HG02571 (cell line): ENCODE data around the gene ACTR6.
"Not testable (repeated sequence)": the region's sequence is repeated elsewhere in the genome, so short reads cannot be mapped to it uniquely, and the experiment has no call there.

Experiments used
- ATAC-seq: cut with Tn5 transposase; IDR thresholded peaks from one replicate; pipeline ENCODE4 v1.9.1; 2021; ENCODE audit warnings: mild to moderate bottlenecking, moderate library complexity; ENCODE audit not compliant: unreplicated experiment

Gene ACTR6

DNA sequence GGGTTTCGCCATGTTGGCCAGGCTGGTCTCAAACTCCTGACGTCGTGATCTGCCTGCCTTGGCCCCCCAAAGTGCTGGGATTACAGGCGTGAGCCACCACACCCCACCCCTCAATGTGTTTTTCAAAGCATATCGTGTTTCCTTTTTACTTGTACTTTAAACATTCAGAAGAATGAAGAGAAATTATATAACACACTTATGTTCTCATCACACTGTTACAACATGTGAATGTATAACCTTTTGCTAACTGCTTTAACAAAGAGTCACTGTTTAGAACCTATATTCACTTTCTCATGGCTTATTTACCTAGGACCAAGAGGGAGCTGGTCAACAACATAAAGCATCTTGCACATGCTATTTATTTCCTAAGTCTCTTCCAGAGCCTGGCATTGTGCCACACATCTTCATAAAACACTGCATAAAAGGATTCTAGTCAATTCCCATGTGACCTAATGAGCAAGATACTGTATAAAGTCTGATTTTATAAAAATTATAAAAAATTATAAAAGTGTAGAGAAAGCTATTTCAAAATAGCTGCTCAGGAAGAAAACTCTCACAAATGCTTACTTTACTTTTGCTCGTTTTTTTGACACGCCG lies 16.0 kb upstream of the ACTR6 start:
- ATAC-seq = no peak

- ATAC-seq = peak; percentile 96
These were observed 15.2 kb upstream of the ACTR6 start for GRCh38 chr12:100185361-100185894.

GRCh38 chr12:100186071-100186470 lies 14.5 kb upstream of the ACTR6 start:
- no peak for ATAC-seq

DNA sequence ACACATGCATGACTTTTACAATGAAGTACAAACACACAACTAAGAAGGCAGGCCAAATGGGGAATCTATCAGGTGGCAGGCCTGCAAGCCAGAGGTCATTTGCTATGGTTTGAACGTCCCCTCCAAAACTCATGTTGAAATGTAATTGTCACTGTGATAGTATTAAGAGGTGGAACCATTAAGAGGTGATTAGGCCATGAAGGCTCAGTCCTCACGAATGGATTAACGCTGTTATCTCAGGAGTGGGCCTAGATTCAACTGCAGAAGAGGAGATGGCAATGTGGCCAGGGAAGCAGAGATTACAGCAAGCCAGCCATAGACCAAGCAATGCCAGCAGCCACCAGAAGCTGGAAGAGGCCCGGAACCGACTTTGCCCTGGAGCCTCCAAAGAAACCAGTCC lies 13.5 kb upstream of the ACTR6 start:
- ATAC-seq = no peak

DNA sequence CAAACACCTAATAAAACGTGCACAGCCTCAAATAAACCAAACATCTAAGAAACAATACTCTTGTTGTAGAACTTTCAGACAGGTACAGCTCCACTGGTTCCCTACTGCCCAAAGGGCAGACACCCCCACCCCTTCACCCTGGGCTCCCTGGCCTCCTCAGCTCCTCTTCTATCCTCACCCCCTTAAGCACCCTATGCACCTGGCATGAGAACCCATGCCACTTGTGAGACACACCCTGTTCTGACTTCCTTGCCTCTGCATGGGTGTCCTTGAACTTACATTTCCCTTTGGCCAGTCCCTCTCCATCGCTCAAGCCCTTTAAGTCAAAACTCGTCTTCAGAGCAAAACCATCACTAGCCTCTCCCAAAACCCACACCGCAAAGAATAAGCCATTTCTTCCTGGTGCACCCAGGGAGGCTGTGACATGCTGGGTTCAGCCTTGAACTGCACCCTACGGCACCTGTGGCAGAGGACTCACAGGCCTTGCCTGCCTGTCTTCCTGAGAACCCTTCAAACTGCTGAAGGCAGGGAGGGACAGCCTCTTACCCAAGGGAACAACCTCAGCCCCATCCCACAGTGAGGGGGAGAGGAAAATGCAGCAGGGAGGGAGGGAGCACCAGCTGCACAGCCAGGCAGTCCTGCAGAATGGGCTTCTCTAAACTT lies 12.6 kb upstream of the ACTR6 start:
- no peak for ATAC-seq

DNA sequence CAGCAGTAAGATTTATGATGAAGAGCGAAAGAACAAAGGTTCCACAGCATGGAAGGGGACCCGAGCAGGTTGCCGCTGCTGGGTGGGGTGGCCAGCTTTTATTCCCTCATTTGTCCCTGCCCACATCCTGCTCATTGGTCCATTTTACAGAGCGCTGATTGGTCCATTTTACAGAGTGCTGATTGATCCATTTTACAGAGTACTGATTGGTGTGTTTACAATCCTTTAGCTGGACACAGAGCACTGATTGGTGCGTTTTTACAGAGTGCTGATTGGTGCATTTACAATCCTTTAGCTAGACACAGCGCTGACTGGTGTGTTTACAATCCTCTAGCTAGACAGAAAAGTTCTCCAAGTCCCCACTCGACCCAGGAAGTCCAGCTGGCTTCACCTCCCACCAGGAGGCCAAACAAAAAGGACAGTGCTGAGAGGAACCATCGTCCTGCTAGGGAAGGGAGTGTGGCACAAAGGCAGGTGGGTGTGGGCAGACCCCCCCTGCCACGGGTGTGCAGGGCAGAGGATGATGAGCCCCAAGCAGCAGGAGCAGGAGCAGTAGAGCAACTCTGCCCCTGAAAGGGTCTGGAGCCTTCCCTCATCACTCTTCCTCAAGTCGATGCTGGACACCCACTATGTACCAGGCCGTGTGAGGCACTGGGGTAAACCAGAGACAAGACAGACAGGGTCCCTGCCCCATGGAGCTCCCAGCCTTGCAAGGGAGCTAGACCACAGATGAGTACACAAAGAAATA lies 11.6 kb upstream of the ACTR6 start:
- ATAC-seq = not testable (repeated sequence)

DNA sequence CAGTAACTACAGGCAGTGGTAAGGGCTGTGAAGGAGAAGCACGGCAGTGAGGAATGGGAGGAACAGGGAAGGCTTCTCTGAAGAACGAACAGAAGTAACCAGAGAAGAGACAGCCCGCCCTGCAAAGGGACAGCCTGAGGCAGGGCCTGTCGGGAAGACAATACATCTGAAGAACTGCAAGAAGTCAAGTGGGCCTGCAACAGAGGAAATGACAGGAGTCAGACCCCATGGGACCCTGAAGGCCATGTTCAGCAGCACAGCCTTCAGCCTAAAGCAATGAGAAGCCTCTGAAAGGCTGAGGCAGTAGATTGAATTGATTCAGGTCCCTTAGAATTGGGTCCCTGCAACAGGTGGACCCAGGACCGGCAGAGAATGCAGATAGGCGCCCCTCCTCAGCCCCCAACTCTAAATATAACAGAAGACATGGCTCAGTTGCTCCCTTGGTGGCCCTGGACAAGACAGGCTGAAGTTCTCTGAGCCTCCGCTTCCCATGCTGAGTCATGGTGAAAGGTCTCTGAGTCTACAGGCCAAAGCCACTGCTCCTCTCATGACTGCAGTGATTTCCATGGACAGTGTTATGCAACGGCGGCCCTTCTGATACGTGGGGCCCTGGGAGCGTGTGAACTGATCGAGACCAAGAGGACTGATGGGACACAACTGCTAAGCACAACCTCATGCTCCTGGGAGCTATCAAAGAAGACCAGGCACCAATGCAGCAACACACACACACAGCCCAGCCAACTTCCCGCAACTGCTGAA lies 10.8 kb upstream of the ACTR6 start:
- ATAC-seq = no peak

GRCh38 chr12:100193085-100193484 lies 7.5 kb upstream of the ACTR6 start:
- no peak for ATAC-seq

- no peak for ATAC-seq
These were observed 3.1 kb upstream of the ACTR6 start for GRCh38 chr12:100197486-100197885.

DNA sequence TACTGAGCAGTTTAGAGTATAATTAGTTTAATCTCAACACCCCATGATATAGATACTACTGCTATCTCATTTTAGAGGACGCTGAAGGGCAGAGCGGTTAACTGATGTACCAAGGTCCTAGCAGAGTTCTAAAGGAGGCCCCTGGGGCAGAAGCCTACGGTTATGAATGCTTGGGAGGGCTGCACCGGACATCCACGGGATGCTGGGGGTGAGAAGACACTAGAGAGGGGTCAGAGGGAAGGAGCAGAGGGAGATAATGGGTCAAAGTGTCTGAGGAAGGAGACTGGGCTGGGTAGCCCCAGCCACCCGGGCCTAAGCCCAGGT lies 1.6 kb upstream of the ACTR6 start:
- no peak for ATAC-seq

DNA sequence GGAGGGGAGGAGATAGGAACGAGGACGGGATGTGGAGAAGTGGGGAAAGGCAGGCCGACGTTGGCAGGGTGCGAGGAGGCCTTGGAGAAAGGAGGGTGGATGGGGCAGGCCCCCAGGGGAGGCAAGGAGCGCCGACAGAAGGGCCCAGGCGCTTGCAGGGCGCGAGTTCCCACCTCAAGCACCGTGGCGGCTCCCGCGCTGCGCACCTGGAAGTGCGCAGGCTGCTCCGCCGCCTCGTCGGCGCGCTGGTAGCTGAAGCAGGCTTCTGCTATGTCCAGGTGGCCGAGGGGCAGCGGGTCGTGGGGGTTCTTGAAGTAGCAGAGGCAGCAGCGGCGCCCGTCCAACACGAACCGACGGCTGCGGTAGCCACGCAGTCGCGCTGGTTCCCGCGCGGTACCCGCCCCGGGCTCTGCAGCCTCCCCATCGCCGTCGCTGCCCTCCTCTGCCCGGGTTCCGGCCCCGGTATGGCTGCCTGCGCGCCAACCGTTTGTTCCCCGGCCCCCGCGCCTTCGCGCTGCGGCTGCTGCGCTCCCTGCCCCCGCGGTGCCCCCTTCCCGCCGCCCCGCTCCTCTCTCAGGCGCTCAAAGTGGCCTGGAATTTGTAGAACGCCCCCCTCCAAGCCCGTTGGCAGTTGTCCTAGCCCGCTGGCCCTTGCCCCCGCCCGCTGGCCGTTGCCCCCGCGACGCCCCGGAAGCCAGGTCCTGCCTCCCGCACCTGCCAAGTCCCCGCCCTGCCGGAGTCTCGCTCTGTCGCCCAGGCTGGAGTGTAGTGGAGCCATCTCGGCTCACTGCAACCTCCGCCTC lies 1.1 kb upstream of the ACTR6 start:
- peak; percentile 77 for ATAC-seq

- no peak for ATAC-seq
These were observed 1.2 kb downstream of the ACTR6 start for GRCh38 chr12:100201604-100202423.

GRCh38 chr12:100207311-100207710 lies 6.7 kb downstream of the ACTR6 start:
- no peak for ATAC-seq

DNA sequence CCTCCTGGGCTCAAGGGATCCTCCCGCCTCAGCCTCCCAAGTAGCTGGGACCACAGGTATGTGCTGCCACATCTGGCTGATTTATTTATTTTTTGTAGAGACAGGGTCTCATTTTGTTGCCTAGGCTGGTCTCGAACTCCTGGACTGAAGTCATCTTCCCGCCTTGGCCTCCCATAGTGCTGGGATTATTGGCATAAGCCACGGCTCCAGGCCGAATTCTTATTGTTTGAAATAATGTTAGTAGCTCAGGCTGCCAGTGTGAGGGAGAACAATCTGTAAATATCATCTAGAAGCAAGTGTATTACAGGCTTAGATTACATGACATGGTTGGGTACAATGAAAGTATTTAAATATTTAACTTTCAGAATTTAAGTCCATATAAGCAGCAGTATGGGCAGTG lies 8.2 kb downstream of the ACTR6 start:
- ATAC-seq = no peak

- ATAC-seq = no peak
These were observed 11.1 kb downstream of the ACTR6 start for GRCh38 chr12:100211698-100212097.

DNA sequence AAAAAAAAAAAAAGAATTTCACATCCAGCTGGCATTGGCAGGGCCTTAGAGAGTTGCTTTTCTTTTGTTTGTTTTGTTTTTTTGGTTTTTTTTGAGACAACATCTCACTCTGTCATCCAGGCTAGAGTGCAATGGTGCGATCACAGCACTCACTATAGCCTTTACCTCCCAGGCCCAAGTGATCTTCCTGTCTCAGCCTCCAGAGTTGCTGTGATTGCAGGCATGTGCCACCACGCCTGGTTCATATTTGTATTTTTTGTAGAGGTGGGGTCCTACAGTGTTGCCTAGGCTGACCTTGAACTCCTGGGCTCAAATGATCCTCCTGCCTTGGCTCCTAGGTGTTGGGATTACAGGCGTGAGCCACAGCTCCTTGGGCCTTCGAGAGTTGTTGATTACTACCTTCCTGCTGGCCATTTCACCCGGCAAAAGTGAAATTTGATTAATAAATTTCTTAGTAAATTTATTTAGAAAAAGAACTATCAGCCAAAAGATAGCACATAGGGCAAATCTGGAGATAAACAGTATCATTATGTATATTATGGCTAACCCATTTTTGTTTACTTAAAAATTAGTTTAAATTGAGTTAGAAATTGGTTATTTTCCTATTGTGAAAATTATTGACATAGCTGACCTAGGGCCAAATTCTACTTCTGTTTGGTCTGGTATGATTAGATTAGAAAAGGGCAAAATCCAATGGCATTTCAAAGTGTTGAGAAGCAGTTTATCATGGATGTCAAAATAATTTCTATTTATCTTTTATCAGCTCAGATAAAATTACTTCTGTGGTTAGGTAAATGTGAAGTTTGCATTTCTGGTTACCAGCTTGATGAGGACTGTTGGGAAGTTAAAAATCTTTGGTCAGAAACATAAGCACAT lies 12.6 kb downstream of the ACTR6 start:
- ATAC-seq = no peak

DNA sequence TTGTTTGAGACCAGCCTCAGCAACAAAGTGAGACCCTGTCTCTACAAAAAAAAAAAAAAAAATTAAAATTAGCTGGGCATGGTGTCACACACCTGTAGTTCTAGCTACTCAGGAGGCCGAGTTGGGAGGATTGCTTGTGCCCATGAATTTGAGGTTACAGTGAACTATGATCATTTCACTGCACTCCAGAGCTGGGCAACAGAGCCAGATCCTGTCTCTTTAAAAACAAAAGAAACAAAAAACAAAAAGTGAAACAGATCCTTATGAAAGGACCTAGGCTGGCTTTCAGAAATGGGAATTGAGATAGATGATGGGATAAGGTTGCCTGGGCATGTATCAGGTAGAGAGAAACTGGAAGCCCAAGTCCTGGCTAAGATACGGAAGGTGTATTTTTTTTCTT lies 13.9 kb downstream of the ACTR6 start:
- ATAC-seq = no peak

GRCh38 chr12:100215209-100215608 lies 14.6 kb downstream of the ACTR6 start:
- ATAC-seq = no peak

DNA sequence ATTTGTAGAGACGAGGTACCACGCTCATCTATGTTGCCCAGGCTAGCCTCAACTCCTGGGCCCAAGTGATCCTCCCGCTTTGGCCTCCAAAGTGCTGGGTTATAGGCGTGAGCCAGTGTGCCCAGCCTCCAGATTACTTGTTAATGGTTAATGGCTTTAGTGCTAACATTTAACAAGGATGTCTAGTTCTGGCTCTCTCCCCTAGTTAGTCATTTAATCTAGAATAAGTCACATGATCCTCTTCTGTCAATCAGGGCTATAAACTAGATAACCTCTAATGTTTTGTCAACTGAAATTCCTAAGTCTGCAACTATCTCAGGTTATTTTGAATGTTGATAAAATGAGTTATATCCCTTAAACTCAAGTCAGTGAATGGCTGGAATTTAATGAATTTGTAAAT lies 15.7 kb downstream of the ACTR6 start:
- ATAC-seq = no peak
